Hepatocyte (in vitro differentiated cells): Measurements from ENCODE around the gene EPC1. TPM values are rescaled to one million over a fixed set of nuclear protein-coding genes. Genes with fewer than 3 reads are reported as not detected.

Experiments
- DNase-seq: peaks from one replicate; pipeline ENCODE4 v3.0.0-alpha.2; 2016; ENCODE audit warnings: low spot score
- H2AFZ ChIP-seq: fragments of 200-600 bp; sonication (generic); 2 replicates; pipeline ENCODE4 v1.6.0; 2016; ENCODE audit warnings: antibody characterized with exemption, mild to moderate bottlenecking
- H3K27ac ChIP-seq: fragments of 200-600 bp; sonication (generic); 2 replicates; pipeline ENCODE4 v1.5.1; 2016; ENCODE audit warnings: mild to moderate bottlenecking
- H3K27me3 ChIP-seq: fragments of 200-600 bp; sonication (generic); 2 replicates; pipeline ENCODE4 v1.6.1; 2016
- H3K36me3 ChIP-seq: fragments of 200-600 bp; sonication (generic); replicated peaks from 2 replicates; pipeline ENCODE4 v1.5.1; 2016; ENCODE audit warnings: low read depth; ENCODE audit not compliant: insufficient read depth
- H3K4me1 ChIP-seq: fragments of 200-600 bp; sonication (generic); 2 replicates; pipeline ENCODE4 v1.5.1; 2016; ENCODE audit warnings: mild to moderate bottlenecking, moderate library complexity; ENCODE audit not compliant: insufficient read depth
- H3K4me2 ChIP-seq: fragments of 200-600 bp; sonication (generic); 2 replicates; pipeline ENCODE4 v1.6.0; 2016
- H3K4me3 ChIP-seq: fragments of 200-600 bp; sonication (generic); 2 replicates; pipeline ENCODE4 v1.5.1; 2016; ENCODE audit warnings: mild to moderate bottlenecking
- H3K79me2 ChIP-seq: fragments of 200-600 bp; sonication (generic); 2 replicates; pipeline ENCODE4 v1.6.0; 2017; ENCODE audit warnings: mild to moderate bottlenecking
- H3K9me2 ChIP-seq: fragments of 200-600 bp; sonication (generic); replicated peaks from 2 replicates; pipeline ENCODE4 v1.6.0; 2017; ENCODE audit warnings: mild to moderate bottlenecking; ENCODE audit not compliant: insufficient read depth
- H3K9me3 ChIP-seq: fragments of 200-600 bp; sonication (generic); 2 replicates; pipeline ENCODE4 v1.5.1; 2016; ENCODE audit warnings: low read depth, mild to moderate bottlenecking
- H4K20me1 ChIP-seq: fragments of 200-600 bp; sonication (generic); 2 replicates; pipeline ENCODE4 v1.6.0; 2016; ENCODE audit warnings: mild to moderate bottlenecking; ENCODE audit not compliant: insufficient read depth, poor library complexity, severe bottlenecking
- CTCF ChIP-seq: fragments of 200-600 bp; sonication (generic); IDR thresholded peaks from 2 replicates; pipeline ENCODE4 v1.5.1; 2016; ENCODE audit warnings: antibody characterized with exemption, mild to moderate bottlenecking; ENCODE audit not compliant: poor library complexity
- EZH2 ChIP-seq: fragments of 200-600 bp; sonication (generic); IDR thresholded peaks from 2 replicates; pipeline ENCODE4 v1.6.1; 2016; ENCODE audit warnings: antibody characterized with exemption, mild to moderate bottlenecking, borderline replicate concordance
- EZH2phosphoT487 ChIP-seq: fragments of 200-600 bp; sonication (generic); IDR thresholded peaks from one replicate; pipeline ENCODE4 v1.6.1; 2018; ENCODE audit warnings: antibody characterized with exemption, mild to moderate bottlenecking, low read depth, moderate library complexity; ENCODE audit not compliant: unreplicated experiment, severe bottlenecking
- WGBS: methylation state at CpG from one replicate; pipeline ENCODE4 v1.1.6; 2016; ENCODE audit warnings: low lambda C conversion rate; ENCODE audit errors: missing lambda C conversion rate; 5-methylcytosine and 5-hydroxymethylcytosine counted together
- polyA plus RNA-seq: library from polyadenylated mRNA; unstranded; fragments of >200 nt; fragmentation: Nextera tagmentation; extraction: Ambion mirVana; gene quantifications from 2 replicates; pipeline ENCODE4 v1.2.1, GENCODE V29; 2016
- total RNA-seq: library from RNA; depleted of rRNA; stranded (reverse); fragments of >200 nt; gene quantifications from 2 replicates; pipeline ENCODE4 v1.2.3, GENCODE V29; 2014

Gene EPC1
- total and polyA plus RNA-seq, 2 experiments from 2014 or later = 19.4 to 36.3 TPM

- H3K27me3 ChIP-seq = no peaks in the 10 kb centered on the region
- no peaks in the 10 kb centered on the region for H3K9me3 ChIP-seq
- H3K27ac ChIP-seq = no peak overlapping the region
- H3K36me3 ChIP-seq = no peaks in the 10 kb centered on the region
- 92% methylated on average over 3 of the region's 3 CpGs for WGBS
- no peaks in the 10 kb centered on the region for H3K4me1 ChIP-seq
- H3K79me2 ChIP-seq = no peaks in the 10 kb centered on the region
- H3K4me3 ChIP-seq = no peak overlapping the region
- no peak for TF ChIP-seq EZH2
- no peak for TF ChIP-seq EZH2phosphoT487
- no peak for TF ChIP-seq CTCF
- H3K9me2 ChIP-seq = no peaks in the 10 kb centered on the region
- no peak overlapping the region for H2AFZ ChIP-seq
- H3K4me2 ChIP-seq = no peak overlapping the region
- DNase-seq = no peak
- no peaks in the 10 kb centered on the region for H4K20me1 ChIP-seq
Measured at GRCh38 chr10:32229170-32229569, 117.8 kb downstream of the EPC1 start.

GRCh38 chr10:32227802-32228201 lies 119.2 kb downstream of the EPC1 start:
- Histone ChIP-seq H3K79me2 (no peaks in the 10 kb centered on the region), H2AFZ (no peak overlapping the region), H3K9me3 (no peaks in the 10 kb centered on the region), H3K27ac (no peak overlapping the region), H3K36me3 (no peaks in the 10 kb centered on the region), H4K20me1 (no peaks in the 10 kb centered on the region), H3K4me1 (no peaks in the 10 kb centered on the region), H3K9me2 (no peaks in the 10 kb centered on the region), H3K4me2 (no peak overlapping the region), H3K4me3 (no peak overlapping the region), H3K27me3 (no peaks in the 10 kb centered on the region)
- WGBS = 46% methylated on average over 2 of the region's 2 CpGs
- DNase-seq = no peak
- TF ChIP-seq EZH2phosphoT487 (no peak), EZH2 (no peak), CTCF (no peak)

- H3K27me3 ChIP-seq = no peaks in the 10 kb centered on the region
- no peak for DNase-seq
- 100% methylated on average over 1 of the region's 1 CpG for WGBS
Measured at GRCh38 chr10:32226624-32227023, 120.3 kb downstream of the EPC1 start.

More at GRCh38 chr10:32226624-32227023, 120.3 kb downstream of the EPC1 start:
- H3K9me2 ChIP-seq = no peaks in the 10 kb centered on the region
- no peak overlapping the region for H3K27ac ChIP-seq
- H2AFZ ChIP-seq = no peak overlapping the region
- no peaks in the 10 kb centered on the region for H4K20me1 ChIP-seq
- no peaks in the 10 kb centered on the region for H3K36me3 ChIP-seq
- H3K4me1 ChIP-seq = no peaks in the 10 kb centered on the region
- no peak for TF ChIP-seq EZH2phosphoT487
- TF ChIP-seq EZH2 = no peak
- TF ChIP-seq CTCF = no peak
- H3K4me3 ChIP-seq = no peak overlapping the region
- H3K9me3 ChIP-seq = no peaks in the 10 kb centered on the region
- H3K79me2 ChIP-seq = no peaks in the 10 kb centered on the region
- no peak overlapping the region for H3K4me2 ChIP-seq
